Lower leg skin (tissue), 4 donors: ENCODE measurements around the gene KPNA5. TPM values are rescaled to one million over a fixed set of nuclear protein-coding genes. Genes with fewer than 3 reads are reported as not detected.
"Not testable (repeated sequence)": the region's sequence is repeated elsewhere in the genome, so short reads cannot be mapped to it uniquely, and the experiment has no call there.

Experiments used
- DNase-seq, 2 donors: peaks; one replicate each; pipeline ENCODE4 v3.0.0-alpha.2; 2019; ENCODE audit warnings: low spot score in 2 of 2
- H3K4me3 ChIP-seq: fragments of 200-600 bp; sonication (generic); 2 replicates; pipeline ENCODE4 v1.5.1; 2017; ENCODE audit warnings: mild to moderate bottlenecking, low read depth; ENCODE audit not compliant: poor library complexity, severe bottlenecking
- POLR2A ChIP-seq, 2 donors: fragments of 450-650 bp; IDR thresholded peaks; one replicate each; pipeline ENCODE4 v1.6.1; 2016 to 2017; ENCODE audit warnings: antibody characterized with exemption in 2 of 2, mild to moderate bottlenecking in 1 of 2, moderate library complexity in 1 of 2
- WGBS, 2 donors: methylation state at CpG; one replicate each; pipeline ENCODE4 v1.1.5; 2018; 5-methylcytosine and 5-hydroxymethylcytosine counted together
- intact Hi-C: fragments of 100-400 bp; cut with DNase I; formaldehyde crosslinking; loops from one replicate; pipeline ENCODE4 v1.15.0; 2023; ENCODE audit warnings: low total_unique reads
- total RNA-seq, 4 donors: library from RNA; depleted of rRNA; stranded (reverse); fragments of >200 nt; gene quantifications; one replicate each; pipeline ENCODE4 v1.1.0, GENCODE V29; 2016
- TF ChIP-seq, protein P1 (sequence below), 3 donors: fragments of 450-650 bp; IDR thresholded peaks; one replicate each; pipeline ENCODE4 v1.5.1; 2016; ENCODE audit warnings: antibody characterized with exemption in 3 of 3, mild to moderate bottlenecking in 3 of 3, moderate library complexity in 2 of 3

KPNA5 gene
- total RNA-seq, 4 donors from 2014 or later, result 6.3 to 22.2 (median 8.9) TPM

DNA sequence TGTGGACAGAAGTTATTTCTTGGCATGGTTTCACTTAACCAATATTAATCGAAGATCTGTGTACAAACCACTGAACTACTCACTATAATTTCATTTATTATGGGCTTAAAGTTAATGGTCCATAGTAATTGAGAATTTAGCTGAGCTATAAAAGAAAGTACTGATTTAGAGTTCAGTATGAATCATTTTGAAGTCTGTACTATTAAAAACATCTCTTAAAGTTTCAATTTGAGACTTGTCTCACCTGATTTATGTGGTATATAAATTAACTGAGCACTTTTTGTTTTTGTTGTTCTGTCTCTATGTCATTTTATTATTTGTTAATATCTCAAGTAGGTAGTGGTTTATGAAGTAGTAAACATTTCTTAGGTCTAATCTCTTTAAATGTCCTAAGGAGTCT, 24.9 kb downstream of the KPNA5 start:
- H3K4me3 ChIP-seq, result no peak overlapping the region
- intact Hi-C loops, result no loop called here
- TF ChIP-seq, protein P1, sequence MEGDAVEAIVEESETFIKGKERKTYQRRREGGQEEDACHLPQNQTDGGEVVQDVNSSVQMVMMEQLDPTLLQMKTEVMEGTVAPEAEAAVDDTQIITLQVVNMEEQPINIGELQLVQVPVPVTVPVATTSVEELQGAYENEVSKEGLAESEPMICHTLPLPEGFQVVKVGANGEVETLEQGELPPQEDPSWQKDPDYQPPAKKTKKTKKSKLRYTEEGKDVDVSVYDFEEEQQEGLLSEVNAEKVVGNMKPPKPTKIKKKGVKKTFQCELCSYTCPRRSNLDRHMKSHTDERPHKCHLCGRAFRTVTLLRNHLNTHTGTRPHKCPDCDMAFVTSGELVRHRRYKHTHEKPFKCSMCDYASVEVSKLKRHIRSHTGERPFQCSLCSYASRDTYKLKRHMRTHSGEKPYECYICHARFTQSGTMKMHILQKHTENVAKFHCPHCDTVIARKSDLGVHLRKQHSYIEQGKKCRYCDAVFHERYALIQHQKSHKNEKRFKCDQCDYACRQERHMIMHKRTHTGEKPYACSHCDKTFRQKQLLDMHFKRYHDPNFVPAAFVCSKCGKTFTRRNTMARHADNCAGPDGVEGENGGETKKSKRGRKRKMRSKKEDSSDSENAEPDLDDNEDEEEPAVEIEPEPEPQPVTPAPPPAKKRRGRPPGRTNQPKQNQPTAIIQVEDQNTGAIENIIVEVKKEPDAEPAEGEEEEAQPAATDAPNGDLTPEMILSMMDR (IDR thresholded peaks at IDR 0.05), result no peak
- no peak for TF ChIP-seq POLR2A (IDR thresholded peaks at IDR 0.05)
- 69 to 82% methylated on average over 1 of the region's 1 CpG for WGBS, 2 donors
- no peak for DNase-seq

DNA sequence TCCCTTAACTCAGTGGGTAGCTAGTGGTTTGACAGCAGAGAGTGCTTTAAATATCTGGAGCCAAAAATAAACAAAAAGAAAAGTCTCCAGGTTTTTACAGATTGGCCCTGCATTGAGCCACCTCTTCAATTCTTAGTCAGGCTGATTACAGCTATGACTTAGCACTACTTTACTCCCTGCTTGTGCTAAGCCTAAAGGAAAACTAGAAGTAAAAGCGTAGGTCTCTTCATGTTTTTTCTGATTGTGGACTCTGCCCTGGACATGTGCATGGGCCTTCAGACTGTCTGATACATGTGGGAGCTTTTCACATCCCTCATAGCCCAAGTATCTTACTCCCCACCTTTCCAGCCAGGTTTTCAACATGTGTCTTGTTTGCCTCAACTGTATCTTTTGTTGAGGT, 33.3 kb downstream of the KPNA5 start:
- 92 to 96% methylated on average over 1 of the region's 1 CpG for WGBS, 2 donors
- TF ChIP-seq POLR2A (IDR thresholded peaks at IDR 0.05), result no peak
- TF ChIP-seq, protein P1 (IDR thresholded peaks at IDR 0.05), result no peak
- H3K4me3 ChIP-seq, result no peak overlapping the region
- intact Hi-C loops, result no loop called here
- DNase-seq, result no peak

DNA sequence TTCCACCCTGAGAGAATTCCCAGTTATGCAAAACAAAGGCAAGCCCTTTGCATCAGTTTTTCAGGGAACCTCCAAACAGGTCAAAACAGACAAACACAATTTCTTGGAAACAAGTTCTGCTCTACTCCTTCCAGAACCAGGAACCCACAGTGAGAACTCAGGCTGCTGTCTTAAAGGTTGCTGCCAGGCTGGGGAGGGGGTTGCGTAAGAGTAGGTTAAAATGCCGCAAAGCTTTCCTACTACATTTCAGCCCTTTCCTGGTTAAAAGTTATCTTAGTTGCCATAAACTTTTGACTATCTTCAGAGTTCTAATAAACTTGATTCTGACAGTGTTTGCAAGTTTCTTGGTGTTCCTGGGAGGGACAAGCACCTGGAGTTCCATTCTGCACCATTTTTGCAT, 33.8 kb downstream of the KPNA5 start:
- 92 to 98% methylated on average over 2 of the region's 2 CpGs for WGBS, 2 donors
- TF ChIP-seq POLR2A (IDR thresholded peaks at IDR 0.05), result no peak
- TF ChIP-seq, protein P1 (IDR thresholded peaks at IDR 0.05), result no peak
- H3K4me3 ChIP-seq, result no peak overlapping the region
- intact Hi-C loops, result no loop called here
- DNase-seq, result no peak

DNA sequence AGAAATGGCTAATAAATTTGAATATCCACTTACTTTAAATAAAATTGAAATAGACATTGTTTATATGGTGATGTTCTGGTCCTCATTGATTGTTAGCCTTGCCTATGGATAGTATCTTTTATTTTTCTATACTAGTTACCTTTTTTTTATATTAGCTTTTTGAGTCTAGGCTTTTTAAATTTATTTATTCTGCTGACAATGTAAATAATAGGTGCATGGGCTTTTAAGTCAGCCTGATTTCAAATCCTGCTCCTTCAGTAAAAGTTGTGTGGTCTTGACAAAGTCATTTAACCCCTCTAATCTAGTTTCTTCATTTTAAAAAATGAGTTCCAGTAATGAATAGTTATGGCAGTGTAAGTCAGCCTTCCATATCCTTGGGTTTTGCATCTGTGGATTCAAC, 45.9 kb downstream of the KPNA5 start:
- TF ChIP-seq POLR2A (IDR thresholded peaks at IDR 0.05), result no peak
- TF ChIP-seq, protein P1 (IDR thresholded peaks at IDR 0.05), result no peak
- intact Hi-C loops, result no loop called here
- no peak overlapping the region for H3K4me3 ChIP-seq
- no peak for DNase-seq

DNA sequence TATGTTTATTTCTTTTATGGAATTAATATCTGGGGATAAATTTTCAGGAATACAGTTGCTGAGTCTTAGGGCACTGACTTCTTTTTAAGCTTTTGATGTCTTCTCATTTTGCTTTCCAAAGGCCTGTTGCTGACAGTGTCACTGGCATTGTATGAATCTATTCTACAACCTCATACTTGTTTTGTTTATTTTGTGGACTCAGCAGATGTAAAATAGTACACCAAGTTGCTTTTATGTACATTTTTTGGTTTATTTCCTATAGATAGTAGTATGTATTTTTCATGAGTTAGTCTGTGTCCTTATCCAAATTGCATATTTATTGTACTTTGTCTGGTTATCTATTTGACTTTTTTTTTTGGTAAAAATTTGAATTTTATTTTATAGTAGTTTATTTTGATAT, 49.5 kb downstream of the KPNA5 start:
- intact Hi-C loops, result no loop called here
- TF ChIP-seq, protein P1 (IDR thresholded peaks at IDR 0.05), result no peak
- no peak for TF ChIP-seq POLR2A (IDR thresholded peaks at IDR 0.05)
- DNase-seq, result no peak
- H3K4me3 ChIP-seq, result no peak overlapping the region

DNA sequence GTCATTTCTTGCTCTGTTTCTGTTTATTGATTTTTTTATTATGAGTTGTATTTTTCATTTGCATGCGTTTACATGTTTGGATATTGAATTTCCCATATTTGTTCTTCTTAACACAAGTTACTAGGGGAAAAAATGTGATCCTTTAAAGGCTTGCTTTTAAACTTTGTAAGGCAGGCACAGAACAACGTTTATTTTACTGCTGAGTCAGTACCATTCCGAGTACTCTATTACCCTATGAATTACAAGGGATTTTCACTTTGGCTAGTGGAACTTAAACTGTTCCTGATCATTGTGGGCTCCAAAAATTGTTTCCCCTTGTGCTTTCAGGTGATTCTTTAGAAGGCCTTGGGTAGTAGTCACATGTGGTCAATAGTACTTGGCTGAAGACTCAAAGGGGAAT, 56.0 kb downstream of the KPNA5 start:
- intact Hi-C loops, result no loop called here
- no peak for DNase-seq
- WGBS, 2 donors, result 97 to 99% methylated on average over 3 of the region's 3 CpGs
- H3K4me3 ChIP-seq, result no peak overlapping the region
- TF ChIP-seq, protein P1 (IDR thresholded peaks at IDR 0.05), result no peak
- no peak for TF ChIP-seq POLR2A (IDR thresholded peaks at IDR 0.05)

DNA sequence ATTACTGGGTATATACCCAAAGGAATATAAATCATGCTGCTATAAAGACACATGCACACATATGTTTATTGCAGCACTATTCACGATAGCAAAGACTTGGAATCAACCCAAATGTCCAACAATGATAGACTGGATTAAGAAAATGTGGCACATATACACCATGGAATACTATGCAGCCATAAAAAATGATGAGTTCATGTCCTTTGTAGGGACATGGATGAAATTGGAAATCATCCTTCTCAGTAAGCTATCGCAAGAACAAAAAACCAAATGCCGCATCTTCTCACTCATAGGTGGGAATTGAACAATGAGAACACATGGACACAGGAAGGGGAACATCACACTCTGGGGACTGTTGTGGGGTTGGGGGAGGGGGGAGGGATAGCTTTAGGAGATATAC, 59.5 kb downstream of the KPNA5 start:
- H3K4me3 ChIP-seq, DNase-seq, intact Hi-C loops: not testable (repeated sequence)
- whole genome bisulfite sequencing, 2 donors, result 93 to 98% methylated on average over 3 of the region's 3 CpGs
